HG03060 (cell line): ENCODE data around the gene ICA1.

Experiments used
- ATAC-seq: cut with Tn5 transposase; IDR thresholded peaks from one replicate; pipeline ENCODE4 v1.9.1; 2021; ENCODE audit warnings: low read depth, moderate number of reproducible peaks; ENCODE audit not compliant: unreplicated experiment

The ICA1 gene

DNA sequence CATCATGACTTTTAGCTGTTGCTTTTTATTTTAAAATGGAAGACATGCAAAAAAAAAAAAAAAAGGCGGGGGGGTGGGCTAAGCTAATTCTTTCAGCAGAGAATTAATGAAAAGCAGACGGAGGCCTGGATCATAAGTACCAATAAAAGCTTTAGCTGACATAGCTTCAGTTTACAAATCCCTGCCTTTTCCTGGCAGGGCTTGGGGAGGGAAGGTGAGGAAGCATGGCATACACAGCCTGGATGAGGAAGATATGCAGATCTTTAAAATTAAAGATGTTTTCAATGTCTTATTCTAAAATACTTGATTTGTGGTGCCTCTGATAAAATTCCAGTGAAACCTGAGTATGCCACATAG, 57.0 kb downstream of the ICA1 start:
- ATAC-seq: no peak

DNA sequence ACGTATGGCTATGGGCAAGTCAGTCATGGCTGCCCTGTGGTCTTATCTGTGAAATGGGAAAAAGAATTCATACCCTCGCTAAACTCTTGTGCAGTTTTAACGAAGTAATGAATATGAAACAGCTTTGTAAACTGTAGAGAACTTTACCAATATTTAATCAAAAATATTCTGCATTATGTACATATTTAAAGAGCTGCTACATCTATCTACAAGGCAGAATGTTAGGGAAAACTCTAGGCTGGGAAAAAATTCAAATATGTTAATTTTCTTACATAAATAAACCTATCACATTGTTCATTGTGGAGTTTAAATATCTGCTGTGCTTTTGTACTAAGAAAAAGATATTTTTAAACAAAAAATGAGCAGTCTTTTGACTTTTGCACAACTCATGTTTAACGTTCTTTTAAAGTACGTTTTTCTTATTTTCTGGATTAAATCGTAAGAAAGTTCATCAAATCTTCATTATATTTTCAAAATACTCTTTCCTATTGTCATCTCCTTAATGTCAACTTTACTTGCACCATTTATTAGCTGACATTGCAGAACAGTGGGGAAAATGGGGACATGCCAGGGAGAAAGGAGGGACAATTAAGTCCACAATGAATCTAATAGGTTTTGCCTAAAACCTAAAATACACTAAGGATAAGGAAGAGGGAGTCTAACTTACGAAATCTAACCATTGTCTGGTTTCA, 57.5 kb downstream of the ICA1 start:
- no peak for ATAC-seq

DNA sequence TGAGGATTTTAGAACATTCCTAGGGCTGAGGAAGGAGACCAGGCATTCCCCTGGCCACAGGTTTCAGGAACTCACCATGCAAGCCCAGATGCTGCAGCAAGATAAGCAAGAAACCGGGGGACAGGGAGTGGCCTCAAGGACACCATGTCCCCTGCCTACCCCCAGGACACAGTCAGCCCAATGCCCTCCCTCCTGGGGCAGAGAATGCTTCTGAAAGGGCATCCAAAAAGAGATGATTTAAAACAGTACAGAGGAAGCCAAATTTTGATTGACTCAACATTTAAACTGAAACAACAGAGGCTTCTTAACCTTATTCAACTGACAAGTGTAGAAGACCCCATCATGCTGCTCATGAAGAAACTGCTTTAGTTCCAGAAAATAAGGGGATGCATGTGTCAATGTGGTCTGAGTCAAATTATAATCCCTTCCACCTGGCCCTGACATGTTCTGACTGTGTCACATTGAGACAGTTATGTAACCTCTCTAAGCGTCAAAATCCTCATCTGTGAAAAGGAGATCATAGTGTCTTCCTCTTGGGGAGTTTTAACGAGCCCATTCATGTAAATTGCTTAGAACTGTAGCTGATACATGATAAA, 60.0 kb downstream of the ICA1 start:
- ATAC-seq: no peak

DNA sequence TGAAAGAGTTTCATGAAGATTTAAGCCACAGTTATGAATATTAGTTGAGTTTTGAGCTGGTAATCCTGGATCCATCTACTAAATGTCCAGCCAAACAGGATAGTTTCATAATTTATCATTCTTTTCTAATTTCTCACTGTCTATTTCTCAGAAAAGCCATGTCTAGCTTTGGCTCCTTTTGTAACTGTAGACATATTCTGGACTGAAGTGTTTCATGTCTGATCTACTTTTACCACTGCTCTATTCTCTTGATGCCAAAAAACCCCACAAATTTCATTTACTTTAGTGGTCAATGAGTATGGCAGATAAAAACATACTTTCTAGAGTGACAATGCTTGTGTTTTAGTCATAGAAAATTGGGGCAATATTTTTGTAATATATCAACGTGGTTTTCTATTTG, 61.2 kb downstream of the ICA1 start:
- no peak for ATAC-seq

DNA sequence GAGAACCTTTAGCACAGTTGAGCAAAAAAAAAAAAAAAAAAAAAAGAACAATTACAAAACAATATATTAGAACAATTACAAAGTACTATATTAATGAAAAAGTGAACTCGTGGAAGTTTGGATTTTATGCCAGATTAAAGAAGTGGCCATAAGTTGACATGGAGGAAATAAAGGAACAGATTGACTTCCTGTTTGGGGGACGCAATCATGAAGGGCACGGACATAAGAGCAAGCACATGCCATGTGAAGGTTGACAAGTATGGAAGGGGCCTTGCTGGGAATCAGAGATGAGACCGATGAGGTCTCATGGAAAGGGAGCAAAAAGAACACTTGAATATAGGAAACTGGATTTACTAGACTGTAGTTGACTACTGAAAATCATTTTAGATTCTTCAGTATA, 61.7 kb downstream of the ICA1 start:
- ATAC-seq: no peak

DNA sequence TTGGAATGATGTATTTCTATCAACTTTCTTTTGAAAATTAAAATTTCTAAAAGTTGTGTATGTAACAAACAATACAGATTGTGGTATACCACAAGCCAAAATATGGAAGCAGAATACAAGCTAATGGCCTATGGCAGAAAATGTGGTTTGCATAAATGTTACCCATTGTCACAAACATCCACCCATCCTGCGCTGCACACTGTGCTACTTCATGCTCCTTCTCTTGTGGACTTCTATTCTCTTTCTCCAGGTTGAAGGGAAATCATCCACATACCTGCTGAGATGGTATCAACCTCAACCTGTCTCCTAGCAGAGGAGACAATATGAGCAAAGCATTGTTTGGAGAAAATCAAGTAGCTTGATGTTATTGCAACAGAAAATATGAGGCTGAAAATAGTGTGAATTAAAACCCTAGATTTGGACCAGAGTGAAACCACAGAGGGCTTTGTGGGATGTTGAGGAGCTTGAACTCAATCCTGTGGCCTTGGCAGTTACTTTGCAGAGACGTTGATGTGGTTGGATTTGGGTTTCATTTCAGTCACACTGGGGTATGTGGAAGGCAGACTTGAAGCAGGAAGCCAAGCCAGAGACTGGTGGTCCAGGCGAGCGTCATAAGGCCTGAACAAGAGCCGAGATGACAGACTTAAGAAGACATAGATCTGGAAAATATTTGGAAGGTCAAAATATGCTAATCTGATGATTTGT, 63.8 kb downstream of the ICA1 start:
- ATAC-seq: no peak

DNA sequence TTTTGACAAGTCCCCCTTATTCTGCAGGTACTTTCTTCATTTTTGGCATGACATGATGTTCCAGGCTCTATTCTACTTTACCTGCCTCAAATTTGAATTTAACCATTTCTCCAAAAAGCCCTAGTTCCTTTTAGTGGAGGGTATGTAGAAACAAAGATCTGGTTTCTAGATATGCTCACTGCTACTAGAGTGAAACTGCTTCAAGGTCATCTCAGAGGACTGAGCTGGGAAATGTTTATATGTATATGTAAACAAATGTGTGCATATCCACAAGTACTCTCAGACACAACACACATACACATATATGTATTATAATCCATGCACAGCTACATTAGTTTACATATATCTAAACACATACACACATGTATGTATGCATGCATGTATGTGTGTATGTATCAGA, 69.1 kb downstream of the ICA1 start:
- no peak for ATAC-seq

DNA sequence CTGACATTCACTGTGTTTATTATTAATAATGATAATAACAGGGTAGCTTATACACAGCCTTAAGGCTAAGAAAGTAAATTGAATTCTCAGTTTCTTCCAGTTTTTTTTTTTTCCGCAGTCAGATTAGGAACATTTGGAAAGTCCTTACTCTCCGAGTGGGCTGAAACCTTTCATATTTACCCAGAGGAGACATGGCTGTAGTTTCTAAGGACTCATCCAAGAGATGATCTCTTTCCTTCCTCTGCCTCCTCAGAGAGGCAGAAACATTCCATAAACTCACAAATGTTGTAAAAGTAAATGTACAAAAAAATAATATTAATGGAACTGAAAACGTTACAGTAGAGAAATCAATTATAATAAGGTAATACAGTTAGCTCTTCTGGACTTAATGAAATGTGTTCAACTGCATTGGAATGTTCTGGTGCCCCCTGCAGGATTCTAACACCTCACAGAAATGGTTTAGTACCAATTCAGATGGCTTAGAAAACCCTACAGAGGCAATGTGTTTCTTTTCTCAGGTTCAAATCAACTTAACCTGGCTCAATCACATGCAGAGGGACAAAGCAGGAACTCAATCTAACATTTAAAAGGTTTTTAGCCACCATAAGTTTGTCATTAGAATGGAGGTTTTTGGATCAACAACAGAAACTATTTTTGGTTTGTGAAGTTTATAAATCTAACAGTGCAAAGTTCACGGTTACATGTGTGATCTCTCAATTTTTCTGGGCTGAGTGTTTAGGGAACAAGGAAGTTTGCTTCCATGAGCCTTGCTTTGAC, 71.7 kb downstream of the ICA1 start:
- ATAC-seq: peak; percentile 67

DNA sequence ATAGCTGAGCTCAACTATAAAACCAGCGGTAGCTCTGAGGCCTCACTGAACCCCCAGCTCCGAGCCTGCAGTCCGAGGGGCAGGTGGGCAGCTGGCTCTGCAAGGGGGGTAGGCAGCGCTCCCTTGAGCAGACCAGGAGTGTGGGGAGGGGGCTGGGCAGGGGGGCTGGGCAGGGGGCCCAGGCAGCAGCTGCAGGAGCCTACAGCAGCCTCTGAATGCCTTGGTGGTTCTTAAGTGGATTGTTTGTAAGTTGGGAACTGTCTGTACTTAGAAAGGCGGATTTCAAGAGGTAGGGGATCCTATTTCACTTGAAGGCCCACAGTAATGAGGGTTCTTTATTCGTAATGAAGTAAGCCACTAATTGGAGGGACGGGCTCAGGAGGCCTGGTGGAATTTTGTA, 72.3 kb downstream of the ICA1 start:
- ATAC-seq: no peak

DNA sequence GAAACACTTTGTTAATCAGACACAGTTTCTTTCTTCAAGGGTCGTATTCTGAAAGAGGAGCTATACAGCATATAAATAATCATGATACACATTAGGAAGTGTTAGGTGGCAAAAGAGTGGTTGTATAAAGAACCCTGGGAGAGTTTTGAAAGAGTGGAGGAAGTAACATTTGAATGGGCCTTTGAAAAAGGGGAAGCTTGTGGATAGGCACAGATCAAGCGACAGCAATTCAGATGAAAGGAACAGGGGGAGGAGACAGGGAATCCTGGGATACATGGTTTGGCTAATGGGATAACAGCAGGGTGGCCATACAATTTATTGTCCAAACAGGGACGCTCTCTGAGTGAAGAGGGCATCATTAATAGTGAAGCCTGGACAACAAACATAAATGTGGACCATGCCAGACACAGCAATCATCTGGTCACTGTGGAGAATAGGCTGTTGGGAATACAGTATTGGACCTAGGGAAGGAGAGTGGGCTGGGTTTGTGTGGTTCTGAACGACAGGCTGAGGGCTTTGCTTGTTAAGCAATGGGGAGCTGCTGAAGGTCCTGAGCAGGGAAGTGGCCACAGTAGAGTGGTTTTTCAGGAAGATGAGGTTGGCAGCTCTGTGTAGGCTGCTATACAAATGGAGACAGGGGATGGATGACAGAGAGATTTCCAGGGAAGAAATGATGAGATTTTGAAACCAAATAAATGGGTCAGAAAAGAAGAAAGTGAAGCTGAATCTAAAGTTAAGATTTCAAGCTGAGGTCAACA, 75.9 kb downstream of the ICA1 start:
- no peak for ATAC-seq

DNA sequence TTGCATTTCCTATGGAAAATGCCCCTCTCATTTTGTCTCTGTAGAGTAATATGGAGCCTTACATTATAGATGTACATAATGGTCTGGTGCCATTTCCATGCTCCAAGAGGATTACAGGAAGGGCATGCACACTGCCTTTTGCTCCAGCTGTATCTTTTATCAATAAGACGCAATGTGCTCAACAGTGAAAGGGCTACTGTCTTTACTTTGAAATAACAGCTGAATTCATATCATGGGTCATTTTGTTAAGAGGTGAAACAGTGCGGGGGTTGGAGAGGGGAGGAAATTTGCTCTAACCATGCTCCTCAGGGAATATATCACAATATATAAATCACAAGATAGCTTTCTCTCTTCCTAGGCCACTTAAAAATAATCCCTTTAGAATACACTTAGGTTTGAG, 77.7 kb downstream of the ICA1 start:
- ATAC-seq: no peak

DNA sequence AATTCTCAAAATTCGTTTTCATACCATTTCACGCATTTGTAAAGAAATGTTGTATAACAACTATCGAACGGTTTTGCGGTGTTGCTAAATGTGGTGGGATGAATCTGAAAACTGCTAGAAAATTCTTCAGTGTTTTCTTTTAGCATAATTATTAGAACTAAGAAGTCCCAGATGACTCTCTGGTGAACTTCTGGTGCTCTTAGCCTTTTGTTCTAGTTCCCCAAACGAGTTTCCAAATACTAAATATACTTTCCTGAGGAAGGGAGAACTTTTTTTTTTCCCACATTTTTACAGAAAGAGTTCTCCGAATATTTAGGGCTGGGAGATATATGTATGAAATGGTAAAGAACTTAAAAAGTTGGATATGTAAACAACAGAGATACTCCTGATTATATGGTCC, 82.5 kb downstream of the ICA1 start:
- no peak for ATAC-seq

DNA sequence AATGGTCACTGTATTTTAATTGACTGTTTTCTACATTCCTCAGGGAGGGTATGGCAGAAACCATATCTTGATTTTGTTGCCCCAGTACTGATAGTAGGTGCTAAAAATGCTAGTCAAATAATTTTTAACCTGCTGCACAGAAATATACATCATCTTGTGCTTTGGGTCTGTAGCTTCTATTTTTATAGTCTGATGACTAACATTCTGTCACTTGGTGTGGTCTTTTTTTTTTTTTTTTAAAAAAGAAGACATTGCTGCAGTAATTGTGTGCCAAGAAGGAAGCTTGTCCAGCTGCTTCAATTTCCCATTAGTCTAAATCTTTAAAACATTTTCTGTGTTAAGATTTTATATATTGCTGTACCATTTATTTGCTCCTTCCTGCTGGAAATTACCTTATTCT, 83.6 kb downstream of the ICA1 start:
- no peak for ATAC-seq

DNA sequence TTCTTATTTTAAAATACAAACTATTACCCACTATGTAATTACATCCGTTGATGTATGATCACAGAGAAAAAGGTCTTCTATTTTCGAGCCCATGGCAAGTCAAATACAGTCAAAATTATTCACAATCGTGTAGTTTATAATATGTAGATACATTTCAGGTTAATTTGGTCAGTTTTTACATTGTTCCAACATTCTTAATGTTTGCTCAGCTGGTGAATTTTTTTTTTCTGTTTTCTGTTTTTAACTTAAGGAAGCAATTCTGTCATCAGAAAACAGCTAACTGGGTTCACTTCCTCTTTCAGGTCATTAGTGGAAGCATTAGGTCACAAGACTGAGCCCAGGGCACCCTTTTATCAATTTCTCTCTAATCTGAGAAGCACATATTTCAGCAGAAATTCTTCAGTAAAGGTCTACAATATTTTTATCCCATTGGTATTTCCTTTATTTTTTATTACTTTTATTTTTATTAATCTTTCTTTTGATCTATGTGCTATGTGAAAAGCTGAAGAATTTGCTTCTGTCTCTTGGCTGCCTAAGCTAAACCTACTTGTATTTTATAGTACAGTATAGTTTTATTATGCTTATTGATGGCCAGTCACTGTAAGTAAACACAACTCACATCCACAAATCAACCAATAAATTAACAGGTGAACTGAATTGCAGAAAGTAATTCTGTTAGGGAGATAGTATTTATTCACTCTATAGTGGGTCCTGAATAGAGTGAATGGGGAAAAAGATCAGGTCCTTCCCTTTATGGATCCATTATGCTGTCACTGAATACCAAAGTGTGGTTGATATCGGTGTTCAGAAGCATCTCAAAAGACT, 84.6 kb downstream of the ICA1 start:
- ATAC-seq: peak; percentile 27

DNA sequence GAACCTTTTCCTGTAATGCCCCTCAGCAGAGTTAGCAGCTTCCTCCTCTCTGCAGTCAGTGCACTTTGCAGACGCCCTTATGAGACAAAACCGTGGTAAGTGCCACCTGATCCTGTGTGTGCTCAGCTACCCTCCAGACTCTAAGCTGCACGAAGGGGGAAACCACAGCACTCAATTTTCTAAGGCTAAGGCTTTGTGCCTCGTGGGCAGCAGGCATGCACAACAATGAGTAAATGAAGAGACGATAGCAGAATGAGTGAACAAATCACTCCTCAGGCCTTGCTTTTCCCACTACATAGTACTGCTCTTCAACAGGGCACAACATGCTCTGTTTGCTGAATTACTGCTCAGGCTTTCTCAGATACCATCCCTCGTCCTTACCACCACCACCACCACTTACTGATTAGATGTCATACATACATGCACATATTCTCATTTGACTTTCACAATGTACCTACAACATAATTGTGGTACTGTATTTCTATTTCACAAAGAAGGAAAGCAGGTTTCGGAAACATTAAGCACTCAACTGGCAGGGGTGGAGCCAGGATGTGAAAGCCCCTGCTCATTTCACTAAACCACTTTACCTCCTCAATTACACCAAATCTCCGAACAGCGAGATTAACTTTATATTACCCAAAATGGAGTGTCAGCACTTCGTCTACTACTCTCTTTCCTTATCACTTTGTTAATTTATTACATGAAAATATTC, 85.4 kb downstream of the ICA1 start:
- ATAC-seq: peak; percentile 69

DNA sequence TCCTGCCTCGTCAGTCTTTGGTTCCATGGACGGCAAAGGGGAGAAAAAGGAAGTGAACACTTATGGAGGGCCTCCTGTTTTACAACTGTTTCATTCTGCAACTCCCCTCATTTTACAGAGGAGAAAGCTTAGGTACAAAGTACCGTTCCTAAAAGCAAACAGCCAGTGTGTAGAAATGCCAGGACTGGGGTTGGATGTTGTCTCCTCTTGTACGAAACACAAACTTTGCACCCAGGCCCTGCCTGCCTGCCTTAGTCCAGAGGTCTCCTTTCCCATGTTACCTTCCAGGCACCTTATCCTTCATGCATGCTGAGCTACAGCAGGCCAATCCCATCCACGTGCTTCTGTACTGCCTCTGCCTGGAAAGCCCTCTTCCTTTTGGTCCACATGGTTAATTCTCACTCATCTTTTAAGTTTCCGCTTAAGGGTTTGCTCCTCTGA, 86.0 kb downstream of the ICA1 start:
- ATAC-seq: no peak

DNA sequence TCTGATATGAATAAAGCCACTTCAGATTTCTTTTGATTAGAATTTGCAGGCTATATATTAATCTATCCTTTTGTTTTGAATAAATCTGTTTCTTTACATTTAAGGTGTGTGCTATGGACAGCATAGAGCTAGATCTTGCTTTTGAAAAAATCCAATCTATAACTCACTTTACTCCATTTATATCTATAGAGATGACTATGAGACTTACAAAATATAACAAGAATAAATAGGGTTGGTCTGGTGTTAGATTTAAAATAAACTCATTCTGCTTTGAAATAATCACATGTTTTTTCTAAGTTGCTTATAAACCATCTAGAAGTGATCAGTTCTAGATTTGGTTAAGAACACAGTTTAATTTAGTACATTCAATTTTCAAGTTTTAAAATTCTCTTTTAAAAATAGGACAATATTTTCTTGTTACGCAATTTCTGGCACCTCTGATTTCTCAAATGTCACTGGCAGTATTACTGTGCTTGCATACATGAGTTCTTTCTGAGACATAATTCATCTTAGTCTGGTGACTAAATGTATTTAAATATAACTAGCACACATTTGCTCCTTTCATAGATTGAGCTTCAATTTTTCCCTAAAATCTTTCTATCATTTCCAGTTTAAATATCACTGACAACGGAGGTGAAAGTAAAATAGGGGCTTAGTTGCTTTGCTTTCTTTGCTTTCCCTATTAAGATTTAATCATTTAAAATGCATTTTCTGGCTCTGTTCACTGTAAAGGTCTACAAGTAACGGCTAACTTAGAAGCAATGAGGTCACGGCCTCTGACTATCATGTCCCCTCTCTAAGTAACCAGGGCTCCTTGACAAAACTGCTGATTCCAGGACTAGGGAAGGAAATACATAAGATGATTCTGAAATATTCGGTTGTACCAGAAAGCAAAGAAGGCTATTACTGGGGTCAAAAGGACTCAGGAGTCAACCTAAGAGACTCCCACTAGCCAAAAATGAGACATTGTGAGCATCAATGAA, 89.3 kb downstream of the ICA1 start:
- ATAC-seq: no peak

DNA sequence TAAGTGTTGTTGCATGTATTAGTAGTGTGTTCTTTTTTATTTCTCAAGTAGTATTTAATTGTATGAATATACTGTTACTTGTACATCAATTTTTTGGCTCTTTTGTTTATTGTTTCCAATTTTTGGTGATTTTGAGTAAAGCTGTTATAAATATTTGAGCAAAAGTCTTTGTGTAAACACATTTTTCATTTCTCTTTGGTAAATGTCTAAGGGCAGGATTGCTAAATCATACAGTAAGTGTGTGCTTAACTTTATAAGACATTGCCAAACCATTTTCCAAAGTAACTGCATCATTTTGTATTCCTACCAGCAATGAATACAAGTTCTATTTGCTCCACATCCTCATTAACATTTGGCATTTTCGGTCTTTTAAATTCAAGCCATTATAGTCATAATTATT, 92.8 kb downstream of the ICA1 start:
- ATAC-seq: no peak
